Gastroesophageal sphincter (tissue), 4 donors: Measurements from ENCODE around the gene ARFIP1. TPM values are rescaled to one million over a fixed set of nuclear protein-coding genes. Genes with fewer than 3 reads are reported as not detected.

Experiments
- ATAC-seq: fragments of 150-250 bp; one replicate; pipeline ENCODE4 v1.9.1; 2016; ENCODE audit warnings: mild to moderate bottlenecking, moderate library complexity
- H3K27ac ChIP-seq, 4 donors: fragments of 200-600 bp; sonication (generic) in 3 of 4; 1 replicate in 3 of 4; 2 replicates in 1 of 4; pipeline ENCODE4 v1.5.1; 2016 to 2019
- H3K27me3 ChIP-seq: fragments of 200-600 bp; sonication (generic); one replicate; pipeline ENCODE4 v1.5.1; 2019
- H3K36me3 ChIP-seq, 2 donors: fragments of 200-600 bp; sonication (generic); one replicate each; pipeline ENCODE4 v1.5.1; 2019; ENCODE audit warnings: control low read depth in 1 of 2
- H3K4me1 ChIP-seq, 3 donors: fragments of 200-600 bp; sonication (generic); 1 replicate in 2 of 3; 2 replicates in 1 of 3; pipeline ENCODE4 v1.5.1; 2016 to 2019; ENCODE audit warnings: control low read depth in 2 of 3
- H3K4me3 ChIP-seq, 2 donors: fragments of 200-600 bp; sonication (generic); one replicate each; pipeline ENCODE4 v1.5.1; 2019; ENCODE audit warnings: mild to moderate bottlenecking in 1 of 2, moderate library complexity in 1 of 2
- H3K9me3 ChIP-seq, 3 donors: fragments of 200-600 bp; sonication (generic); one replicate each; pipeline ENCODE4 v1.5.1; 2017 to 2019; ENCODE audit warnings: control low read depth in 2 of 3
- EP300 ChIP-seq: sonication (generic); formaldehyde crosslinking; IDR thresholded peaks from one replicate; pipeline ENCODE4 v1.6.1; 2017; ENCODE audit warnings: antibody characterized with exemption, mild to moderate bottlenecking
- POLR2A ChIP-seq, 2 donors: fragments of 450-650 bp; IDR thresholded peaks; one replicate each; pipeline ENCODE4 v1.6.1; 2017; ENCODE audit warnings: antibody characterized with exemption in 2 of 2, mild to moderate bottlenecking in 2 of 2, moderate library complexity in 1 of 2
- POLR2AphosphoS5 ChIP-seq: sonication (generic); formaldehyde crosslinking; IDR thresholded peaks from one replicate; pipeline ENCODE4 v1.6.1; 2017; ENCODE audit warnings: antibody characterized with exemption
- WGBS, 2 donors: methylation state at CpG; one replicate each; pipeline ENCODE4 v1.1.5; 2018; ENCODE audit warnings: low coverage in 1 of 2; 5-methylcytosine and 5-hydroxymethylcytosine counted together
- total RNA-seq, 4 donors: library from RNA; depleted of rRNA; stranded (reverse); fragments of >200 nt; gene quantifications; one replicate each; pipeline ENCODE4 v1.1.0, GENCODE V29; 2016
- TF ChIP-seq, protein P1 (sequence below), 4 experiments: fragments of 200-600 bp in 2 of 4; fragments of 450-650 bp in 2 of 4; sonication (generic) in 1 of 4; IDR thresholded peaks; one replicate each; pipeline ENCODE4 v1.5.1; 2017 to 2019; ENCODE audit warnings: antibody characterized with exemption in 4 of 4, mild to moderate bottlenecking in 2 of 4, moderate library complexity in 2 of 4

ARFIP1 gene
- total RNA-seq, 4 donors from 2014 or later: 26.6 to 34.9 (median 29.5) TPM

GRCh38 chr4:152735396-152735859 is 44.3 kb upstream of the ARFIP1 start:
- TF ChIP-seq POLR2A (IDR thresholded peaks at IDR 0.05) (no peak), EP300 (no peak), POLR2AphosphoS5 (no peak)
- TF ChIP-seq, protein P1, sequence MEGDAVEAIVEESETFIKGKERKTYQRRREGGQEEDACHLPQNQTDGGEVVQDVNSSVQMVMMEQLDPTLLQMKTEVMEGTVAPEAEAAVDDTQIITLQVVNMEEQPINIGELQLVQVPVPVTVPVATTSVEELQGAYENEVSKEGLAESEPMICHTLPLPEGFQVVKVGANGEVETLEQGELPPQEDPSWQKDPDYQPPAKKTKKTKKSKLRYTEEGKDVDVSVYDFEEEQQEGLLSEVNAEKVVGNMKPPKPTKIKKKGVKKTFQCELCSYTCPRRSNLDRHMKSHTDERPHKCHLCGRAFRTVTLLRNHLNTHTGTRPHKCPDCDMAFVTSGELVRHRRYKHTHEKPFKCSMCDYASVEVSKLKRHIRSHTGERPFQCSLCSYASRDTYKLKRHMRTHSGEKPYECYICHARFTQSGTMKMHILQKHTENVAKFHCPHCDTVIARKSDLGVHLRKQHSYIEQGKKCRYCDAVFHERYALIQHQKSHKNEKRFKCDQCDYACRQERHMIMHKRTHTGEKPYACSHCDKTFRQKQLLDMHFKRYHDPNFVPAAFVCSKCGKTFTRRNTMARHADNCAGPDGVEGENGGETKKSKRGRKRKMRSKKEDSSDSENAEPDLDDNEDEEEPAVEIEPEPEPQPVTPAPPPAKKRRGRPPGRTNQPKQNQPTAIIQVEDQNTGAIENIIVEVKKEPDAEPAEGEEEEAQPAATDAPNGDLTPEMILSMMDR (IDR thresholded peaks at IDR 0.05): peak in 3 of 4 experiments; percentile 17 to 48 (median 35)
- H3K4me1 ChIP-seq: no peaks in the 10 kb centered on the region
- no peak overlapping the region for H3K27ac ChIP-seq
- no peaks in the 10 kb centered on the region for H3K9me3 ChIP-seq
- H3K27me3 ChIP-seq: no peaks in the 10 kb centered on the region
- 25 to 50% methylated on average over 1 to 2 of the region's 2 CpGs for WGBS, 2 donors
- no peak overlapping the region for H3K4me3 ChIP-seq
- no peaks in the 10 kb centered on the region for H3K36me3 ChIP-seq
- no peak for ATAC-seq

DNA sequence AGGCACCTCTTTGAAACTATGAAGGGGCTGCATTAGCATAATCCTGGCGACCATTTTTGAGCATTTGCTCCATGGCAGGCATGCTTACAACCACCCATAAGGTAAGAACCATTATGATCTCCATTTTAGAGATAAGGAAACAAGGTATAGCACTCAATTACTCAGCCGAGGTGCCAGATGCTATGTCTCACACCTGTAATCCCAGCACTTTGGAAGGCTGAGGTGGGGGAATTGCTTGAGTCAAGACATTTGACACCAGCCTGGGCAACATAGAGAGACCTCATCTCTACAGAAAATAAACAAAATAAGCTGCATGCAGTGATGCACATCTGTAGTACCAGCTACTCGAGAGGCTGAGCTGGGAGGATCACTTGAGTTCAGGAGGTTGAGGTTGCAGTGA is 43.8 kb upstream of the ARFIP1 start:
- Histone ChIP-seq H3K36me3 (no peaks in the 10 kb centered on the region), H3K27ac (no peak overlapping the region), H3K4me3 (no peak overlapping the region), H3K4me1 (no peaks in the 10 kb centered on the region), H3K27me3 (no peaks in the 10 kb centered on the region), H3K9me3 (no peaks in the 10 kb centered on the region)
- no peak for ATAC-seq
- TF ChIP-seq POLR2AphosphoS5 (no peak), POLR2A (IDR thresholded peaks at IDR 0.05) (no peak), EP300 (no peak)
- TF ChIP-seq, protein P1 (IDR thresholded peaks at IDR 0.05): no peak
- 30 to 35% methylated on average over 2 to 3 of the region's 3 CpGs for WGBS, 2 donors

DNA sequence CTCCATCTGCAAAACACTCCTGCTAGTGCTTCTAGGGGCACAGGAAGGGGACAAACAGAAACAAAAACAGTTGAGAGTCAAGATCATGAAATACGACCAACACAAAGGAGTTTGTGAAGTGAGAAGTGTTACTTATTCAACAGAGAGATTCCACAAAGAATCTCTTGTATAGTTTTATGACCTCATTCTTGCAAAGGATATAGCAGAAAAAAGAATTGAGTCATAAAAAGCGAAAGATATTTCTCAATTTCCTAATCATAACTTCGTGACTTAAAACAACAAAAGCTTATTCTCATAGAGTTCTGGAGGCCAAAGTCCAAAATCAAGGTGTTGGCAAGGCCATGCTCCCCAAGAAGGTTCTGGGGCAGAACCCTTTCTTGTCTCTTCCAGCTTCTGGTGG is 40.9 kb upstream of the ARFIP1 start:
- H3K4me3 ChIP-seq: no peak overlapping the region
- TF ChIP-seq POLR2A (IDR thresholded peaks at IDR 0.05): no peak
- TF ChIP-seq, protein P1 (IDR thresholded peaks at IDR 0.05): no peak
- no peak for TF ChIP-seq POLR2AphosphoS5
- TF ChIP-seq EP300: no peak
- H3K9me3 ChIP-seq: no peaks in the 10 kb centered on the region
- H3K27ac ChIP-seq: no peak overlapping the region
- no peak for ATAC-seq
- H3K4me1 ChIP-seq: no peaks in the 10 kb centered on the region
- no peaks in the 10 kb centered on the region for H3K27me3 ChIP-seq
- H3K36me3 ChIP-seq: no peaks in the 10 kb centered on the region
- 60 to 66% methylated on average over 3 of the region's 3 CpGs for whole genome bisulfite sequencing, 2 donors

- Histone ChIP-seq H3K27ac (no peak overlapping the region), H3K9me3 (no peaks in the 10 kb centered on the region), H3K4me1 (no peaks in the 10 kb centered on the region), H3K27me3 (no peaks in the 10 kb centered on the region), H3K36me3 (no peaks in the 10 kb centered on the region), H3K4me3 (no peak overlapping the region)
- TF ChIP-seq EP300 (no peak), POLR2AphosphoS5 (no peak), POLR2A (IDR thresholded peaks at IDR 0.05) (no peak)
- TF ChIP-seq, protein P1 (IDR thresholded peaks at IDR 0.05): no peak
- no peak for ATAC-seq
- 60 to 63% methylated on average over 2 of the region's 2 CpGs for WGBS, 2 donors
Observed at GRCh38 chr4:152747444-152747843, 32.3 kb upstream of the ARFIP1 start.

- 80% methylated on average over 2 of the region's 9 CpGs; no CpG with 5 or more reads in 1 of the 2 donors for WGBS, 2 donors
- H3K36me3 ChIP-seq: no peaks in the 10 kb centered on the region
Observed at GRCh38 chr4:152748619-152749018, 31.1 kb upstream of the ARFIP1 start.

More at GRCh38 chr4:152748619-152749018, 31.1 kb upstream of the ARFIP1 start:
- Histone ChIP-seq H3K4me3 (no peak overlapping the region), H3K27me3 (no peaks in the 10 kb centered on the region), H3K4me1 (no peaks in the 10 kb centered on the region), H3K9me3 (no peaks in the 10 kb centered on the region), H3K27ac (no peak overlapping the region)
- TF ChIP-seq EP300 (no peak), POLR2AphosphoS5 (no peak), POLR2A (IDR thresholded peaks at IDR 0.05) (no peak)
- TF ChIP-seq, protein P1 (IDR thresholded peaks at IDR 0.05): no peak
- no peak for ATAC-seq
